Measurements from ENCODE around the gene JOSD2.

DNA sequence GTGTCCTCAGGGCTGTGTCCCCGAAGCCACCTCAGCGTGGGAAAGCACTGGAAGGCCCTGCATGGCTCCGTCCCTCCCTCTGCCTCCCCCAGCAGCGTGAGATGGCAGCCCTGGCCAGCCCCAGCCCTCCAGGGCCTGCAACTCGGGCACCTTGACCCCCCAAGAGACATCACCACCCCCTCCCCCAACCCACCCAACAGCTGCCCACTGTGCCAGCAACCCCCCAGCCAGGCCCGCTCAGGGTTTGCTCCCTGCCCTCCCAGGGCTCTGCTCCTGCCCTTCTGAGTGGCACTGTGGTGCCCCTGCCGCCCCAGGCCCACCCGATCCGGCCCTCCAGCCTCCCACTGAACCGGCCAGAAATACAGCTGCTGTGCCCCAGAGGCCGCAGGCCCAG, 4.2 kb upstream of the JOSD2 start:
- TF ChIP-seq, protein P1, sequence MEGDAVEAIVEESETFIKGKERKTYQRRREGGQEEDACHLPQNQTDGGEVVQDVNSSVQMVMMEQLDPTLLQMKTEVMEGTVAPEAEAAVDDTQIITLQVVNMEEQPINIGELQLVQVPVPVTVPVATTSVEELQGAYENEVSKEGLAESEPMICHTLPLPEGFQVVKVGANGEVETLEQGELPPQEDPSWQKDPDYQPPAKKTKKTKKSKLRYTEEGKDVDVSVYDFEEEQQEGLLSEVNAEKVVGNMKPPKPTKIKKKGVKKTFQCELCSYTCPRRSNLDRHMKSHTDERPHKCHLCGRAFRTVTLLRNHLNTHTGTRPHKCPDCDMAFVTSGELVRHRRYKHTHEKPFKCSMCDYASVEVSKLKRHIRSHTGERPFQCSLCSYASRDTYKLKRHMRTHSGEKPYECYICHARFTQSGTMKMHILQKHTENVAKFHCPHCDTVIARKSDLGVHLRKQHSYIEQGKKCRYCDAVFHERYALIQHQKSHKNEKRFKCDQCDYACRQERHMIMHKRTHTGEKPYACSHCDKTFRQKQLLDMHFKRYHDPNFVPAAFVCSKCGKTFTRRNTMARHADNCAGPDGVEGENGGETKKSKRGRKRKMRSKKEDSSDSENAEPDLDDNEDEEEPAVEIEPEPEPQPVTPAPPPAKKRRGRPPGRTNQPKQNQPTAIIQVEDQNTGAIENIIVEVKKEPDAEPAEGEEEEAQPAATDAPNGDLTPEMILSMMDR (IDR thresholded peaks at IDR 0.05; ENCODE audit: low read length) = no peak
- TF ChIP-seq EZH2 (optimal IDR thresholded peaks at IDR 0.05; ENCODE audit: low read depth, low read length) (no peak), EZH2phosphoT487 (IDR thresholded peaks at IDR 0.05; ENCODE audit: low read length) (no peak)
